Suppressor macrophage (primary cell): ENCODE results near the gene MAJIN.
"Not testable (repeated sequence)": the region's sequence is repeated elsewhere in the genome, so short reads cannot be mapped to it uniquely, and the experiment has no call there.

ENCODE experiments used
- DNase-seq, 4 experiments: peaks; one replicate each; pipeline ENCODE4 v3.0.0-alpha.2; 2020 to 2022

Gene MAJIN

GRCh38 chr11:64990222-64990923 is 18.5 kb upstream of the MAJIN start:
- DNase-seq = peak; percentile 53 to 67 (median 66)

GRCh38 chr11:64989416-64989815 is 17.5 kb upstream of the MAJIN start:
- DNase-seq = no peak

- no peak for DNase-seq
These were observed 16.3 kb upstream of the MAJIN start for GRCh38 chr11:64987998-64988854.

- DNase-seq = not testable (repeated sequence)
These were observed 11.4 kb upstream of the MAJIN start for GRCh38 chr11:64983339-64983738.

- no peak for DNase-seq
These were observed 4.7 kb upstream of the MAJIN start for GRCh38 chr11:64976651-64977050.

GRCh38 chr11:64974124-64974523 is 2.2 kb upstream of the MAJIN start:
- no peak for DNase-seq

- no peak for DNase-seq
These were observed 1.2 kb downstream of the MAJIN start for GRCh38 chr11:64970731-64971151.

- DNase-seq = no peak
These were observed 2.7 kb downstream of the MAJIN start for GRCh38 chr11:64969209-64969608.

- DNase-seq = no peak
These were observed 4.5 kb downstream of the MAJIN start for GRCh38 chr11:64967375-64967774.

GRCh38 chr11:64963072-64963631 is 8.8 kb downstream of the MAJIN start:
- DNase-seq = no peak

- DNase-seq = no peak
These were observed 11.2 kb downstream of the MAJIN start for GRCh38 chr11:64960719-64961118.

GRCh38 chr11:64959498-64959897 is 12.4 kb downstream of the MAJIN start:
- no peak for DNase-seq

- no peak for DNase-seq
These were observed 17.7 kb downstream of the MAJIN start for GRCh38 chr11:64954201-64954600.

- no peak for DNase-seq
These were observed 20.4 kb downstream of the MAJIN start for GRCh38 chr11:64951529-64951928.

- peak; percentile 17 to 59 (median 52) for DNase-seq
These were observed 24.6 kb downstream of the MAJIN start for GRCh38 chr11:64947208-64947814.

GRCh38 chr11:64936539-64936938 is 35.4 kb downstream of the MAJIN start:
- no peak for DNase-seq

GRCh38 chr11:64935359-64936081 is 36.4 kb downstream of the MAJIN start, which contains the start of gene GPHA2:
TSS of gene GPHA2 (minus strand) at chr11:64935893. CDS start at chr11:64935460, 433 bp downstream.
- DNase-seq = no peak

- no peak for DNase-seq
These were observed 37.1 kb downstream of the MAJIN start for GRCh38 chr11:64934682-64935358.

GRCh38 chr11:64933935-64934681 is 37.8 kb downstream of the MAJIN start:
- no peak for DNase-seq

- no peak for DNase-seq
These were observed 38.5 kb downstream of the MAJIN start for GRCh38 chr11:64933213-64933934.
